T-cell (primary cell): ENCODE results near the gene BRI3BP. TPM values are rescaled to one million over a fixed set of nuclear protein-coding genes. Genes with fewer than 3 reads are reported as not detected.

ENCODE experiments used
- ATAC-seq, 4 experiments: fragments of 200-7000 bp in 3 of 4; fragments of 150-1000 bp in 1 of 4; cut with Tn5 transposase; replicated peaks in 1 of 4; 1 replicate in 3 of 4; 2 replicates in 1 of 4; pipeline ENCODE4 v1.10.0; 2021; ENCODE audit warnings: moderate library complexity in 3 of 4, mild to moderate bottlenecking in 2 of 4, moderate number of reproducible peaks in 1 of 4
- CTCF ChIA-PET, 2 donors: fragments of 300-600 bp; sonication (Branson Sonifier 250); formaldehyde crosslinking; loops; one replicate each; lab custom pipeline; 2022; ENCODE audit warnings: antibody characterized with exemption in 2 of 2; lab: Charles Lee
- POLR2A ChIA-PET, 2 donors: fragments of 300-600 bp; sonication (Branson Sonifier 250); formaldehyde crosslinking; loops; one replicate each; lab custom pipeline; 2022; ENCODE audit warnings: antibody characterized with exemption in 2 of 2; lab: Charles Lee
- DNase-seq, 35 experiments: peaks; one replicate each; pipeline versions ENCODE4 v3.0.0 to v3.0.0-alpha.2; 2013 to 2023
- H3K27ac ChIP-seq: one replicate; pipeline ENCODE4 v1.5.1; 2013; ENCODE audit warnings: low read length
- H3K27me3 ChIP-seq, 2 experiments: replicated peaks in 1 of 2; 1 replicate in 1 of 2; 2 replicates in 1 of 2; pipeline versions ENCODE4 v1.6.1 to v1.7.0; 2013; ENCODE audit warnings: low read length in 1 of 2, mixed read lengths in 1 of 2; ENCODE audit not compliant: control insufficient read depth in 2 of 2, insufficient read depth in 2 of 2; ENCODE audit errors: extremely low read depth in 1 of 2
- H3K36me3 ChIP-seq, 2 donors: 1 replicate in 1 of 2; 2 replicates in 1 of 2; pipeline versions ENCODE4 v1.6.1 to v1.7.0; 2013; ENCODE audit warnings: low read length in 1 of 2; ENCODE audit not compliant: control insufficient read depth in 2 of 2, insufficient read depth in 1 of 2; ENCODE audit errors: extremely low read depth in 1 of 2
- H3K4me1 ChIP-seq, 2 experiments: 1 replicate in 1 of 2; 2 replicates in 1 of 2; pipeline versions ENCODE4 v1.6.1 to v1.7.0; 2013; ENCODE audit warnings: low read length in 2 of 2, mixed read lengths in 1 of 2; ENCODE audit not compliant: insufficient read depth in 2 of 2, control insufficient read depth in 1 of 2; ENCODE audit errors: extremely low read depth in 1 of 2
- H3K4me3 ChIP-seq, 2 donors: 1 replicate in 1 of 2; 2 replicates in 1 of 2; pipeline versions ENCODE4 v1.5.1 to v1.7.0; 2013; ENCODE audit warnings: mild to moderate bottlenecking in 2 of 2, low read length in 1 of 2, moderate library complexity in 1 of 2; ENCODE audit not compliant: control insufficient read depth in 1 of 2; ENCODE audit errors: extremely low read depth in 1 of 2
- H3K9me3 ChIP-seq: 2 replicates; pipeline ENCODE4 v1.7.0; 2013
- H3K27ac Mint-ChIP-seq, 2 donors: one replicate each; pipeline ENCODE4 v1.8.0; 2020 to 2021; ENCODE audit warnings: mild to moderate bottlenecking in 2 of 2, mixed read lengths in 2 of 2
- H3K27me3 Mint-ChIP-seq, 2 donors: one replicate each; pipeline ENCODE4 v1.8.0; 2021 to 2022; ENCODE audit warnings: mixed read lengths in 2 of 2
- H3K36me3 Mint-ChIP-seq: one replicate; pipeline ENCODE4 v1.8.0; 2021; ENCODE audit warnings: mixed read lengths
- H3K4me1 Mint-ChIP-seq, 3 donors: one replicate each; pipeline ENCODE4 v1.8.0; 2020 to 2022; ENCODE audit warnings: mixed read lengths in 3 of 3, mild to moderate bottlenecking in 1 of 3
- H3K4me3 Mint-ChIP-seq, 3 donors: one replicate each; pipeline ENCODE4 v1.8.0; 2020 to 2022; ENCODE audit warnings: mild to moderate bottlenecking in 3 of 3, mixed read lengths in 3 of 3, moderate library complexity in 3 of 3
- H3K9me3 Mint-ChIP-seq, 3 donors: one replicate each; pipeline ENCODE4 v1.8.0; 2020 to 2022; ENCODE audit warnings: mixed read lengths in 3 of 3
- WGBS: methylation state at CpG from one replicate; pipeline ENCODE4 v1.1.5; 2013; ENCODE audit warnings: missing lambda C conversion rate; ENCODE audit not compliant: insufficient coverage; 5-methylcytosine and 5-hydroxymethylcytosine counted together
- total RNA-seq, 35 experiments: library from RNA in 6 of 35; stranded (reverse) in 6 of 35; fragments of 120-200 nt in 1 of 35; gene quantifications; one replicate each; pipeline versions ENCODE4 v1.2.1 to v1.2.4 and lab custom pipeline; 2013 to 2026

BRI3BP gene
- total RNA-seq, 5 donors from 2014 or later (not counting 1 experiment from before 2014, with no cell fraction given), result 4.8 to 8.1 (median 7.0) TPM

DNA sequence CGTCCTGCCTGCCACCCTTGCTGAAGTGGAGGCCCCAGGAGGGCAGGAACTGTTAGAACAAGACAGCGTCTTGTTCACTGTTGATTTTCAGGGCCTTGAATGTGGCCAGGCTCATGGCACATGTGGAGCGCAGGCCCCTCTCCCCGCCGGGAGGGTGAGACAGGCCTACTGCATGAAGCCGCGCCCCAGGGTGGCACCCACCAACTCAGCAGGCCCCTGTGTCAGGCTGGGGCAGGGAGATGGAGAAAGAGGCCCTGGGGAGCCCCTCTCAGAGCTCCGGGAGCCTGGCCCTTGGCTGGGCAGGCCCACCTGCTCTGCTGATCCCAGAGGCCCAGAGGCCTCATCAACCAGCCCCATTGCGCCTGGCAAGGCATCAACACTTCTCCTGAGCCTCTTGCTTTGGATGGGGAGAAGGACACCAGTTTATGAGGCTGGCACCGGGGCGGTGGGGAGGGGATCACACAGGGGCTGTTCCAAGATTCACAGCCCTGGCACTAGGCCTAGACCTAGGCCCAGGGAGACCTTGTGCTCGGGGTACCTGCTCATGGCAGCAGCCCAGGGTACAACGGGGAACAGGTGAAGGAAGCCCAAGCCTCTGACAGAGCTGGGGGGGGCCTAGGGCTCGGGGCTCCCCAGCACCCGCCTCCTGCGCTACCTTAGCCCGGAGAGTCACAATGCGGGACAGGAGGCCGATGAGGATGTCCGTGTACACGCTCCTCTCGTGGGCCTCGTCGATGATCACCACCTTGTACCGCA is 22.6 kb upstream of the BRI3BP start:
- Histone ChIP-seq H3K9me3 (no peaks in the 10 kb centered on the region), H3K36me3 (peaks cover 38 to 75% of the 10 kb centered on the region in 2 donors), H3K27ac (no peak overlapping the region), H3K4me3 (no peak overlapping the region), H3K27me3 (no peaks in the 10 kb centered on the region), H3K4me1 (no peaks in the 10 kb centered on the region)
- DNase-seq, result no peak
- no peaks in the 10 kb centered on the region for H3K4me1 Mint-ChIP-seq
- no peaks in the 10 kb centered on the region for H3K9me3 Mint-ChIP-seq
- no peak overlapping the region for H3K27ac Mint-ChIP-seq
- no peak for ATAC-seq
- no peak overlapping the region for H3K4me3 Mint-ChIP-seq
- CTCF ChIA-PET, result no interaction called here
- POLR2A ChIA-PET, result interaction anchor here in 1 of 2 donors (0.5 kb wide), 1 partner anchor 26 kb away, joined by 5 read pairs; no protein-coding TSS in a partner anchor
- WGBS, result 96% methylated on average over 24 of the region's 25 CpGs
- peaks cover 28% of the 10 kb centered on the region for H3K36me3 Mint-ChIP-seq
- H3K27me3 Mint-ChIP-seq, result no peaks in the 10 kb centered on the region

DNA sequence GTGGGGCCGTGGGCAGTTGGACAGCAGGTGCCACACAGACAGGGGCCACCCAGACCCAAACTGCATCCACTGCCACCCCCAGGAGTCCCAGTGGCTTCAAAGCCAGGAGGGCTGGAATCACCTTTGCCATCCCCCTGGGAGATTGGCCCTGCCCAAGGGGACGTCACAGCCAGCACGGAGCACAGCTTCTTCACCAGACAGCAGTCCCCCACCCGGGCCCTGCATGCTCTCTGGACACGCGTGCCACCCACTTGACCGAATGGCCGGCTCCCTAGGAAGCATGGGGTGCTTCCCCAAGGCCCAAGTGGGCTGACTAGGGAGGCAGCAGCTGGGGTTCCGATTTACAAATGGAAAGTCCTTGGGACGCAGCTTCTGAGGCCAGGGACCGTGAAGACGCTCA is 21.8 kb upstream of the BRI3BP start:
- H3K4me3 Mint-ChIP-seq, result no peak overlapping the region
- DNase-seq, result no peak
- no peaks in the 10 kb centered on the region for H3K4me1 Mint-ChIP-seq
- H3K36me3 ChIP-seq, result peaks cover 43 to 73% of the 10 kb centered on the region in 2 donors
- H3K9me3 Mint-ChIP-seq, result no peaks in the 10 kb centered on the region
- 87% methylated on average over 11 of the region's 12 CpGs for WGBS
- ChIA-PET POLR2A (no interaction called here), CTCF (no interaction called here)
- H3K27ac ChIP-seq, result no peak overlapping the region
- H3K4me3 ChIP-seq, result no peak overlapping the region
- H3K27me3 Mint-ChIP-seq, result no peaks in the 10 kb centered on the region
- H3K27ac Mint-ChIP-seq, result no peak overlapping the region
- peaks cover 26% of the 10 kb centered on the region for H3K36me3 Mint-ChIP-seq
- H3K9me3 ChIP-seq, result no peaks in the 10 kb centered on the region
- no peaks in the 10 kb centered on the region for H3K27me3 ChIP-seq
- ATAC-seq, result no peak
- H3K4me1 ChIP-seq, result no peaks in the 10 kb centered on the region

DNA sequence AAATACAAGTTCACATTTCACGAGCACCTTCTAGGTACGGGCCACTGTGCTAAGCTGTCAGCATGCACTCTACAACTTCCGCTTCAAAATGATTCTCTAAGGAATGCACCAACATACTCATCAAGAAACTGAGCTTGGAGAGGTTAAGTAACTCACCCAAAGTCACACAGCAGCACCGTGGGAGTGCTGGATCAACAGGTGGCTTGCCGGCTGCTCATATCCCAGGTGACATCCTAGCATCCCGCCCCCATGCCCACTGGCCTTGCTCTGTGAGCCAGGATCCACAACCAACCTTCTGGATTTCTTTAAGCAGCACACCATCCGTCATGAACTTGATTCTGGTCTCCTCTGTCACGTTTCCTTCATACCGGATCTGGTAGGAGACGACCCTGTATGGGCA is 21.2 kb upstream of the BRI3BP start:
- no peak overlapping the region for H3K27ac ChIP-seq
- Mint-ChIP-seq H3K27ac (no peak overlapping the region), H3K9me3 (no peaks in the 10 kb centered on the region), H3K27me3 (no peaks in the 10 kb centered on the region), H3K4me1 (no peaks in the 10 kb centered on the region), H3K36me3 (peaks cover 25% of the 10 kb centered on the region), H3K4me3 (no peak overlapping the region)
- no peaks in the 10 kb centered on the region for H3K9me3 ChIP-seq
- ATAC-seq, result no peak
- peaks cover 37 to 73% of the 10 kb centered on the region in 2 donors for H3K36me3 ChIP-seq
- POLR2A ChIA-PET, result no interaction called here
- H3K4me3 ChIP-seq, result no peak overlapping the region
- DNase-seq, result no peak
- no peaks in the 10 kb centered on the region for H3K4me1 ChIP-seq
- CTCF ChIA-PET, result no interaction called here
- no peaks in the 10 kb centered on the region for H3K27me3 ChIP-seq
- WGBS, result 95% methylated on average over 8 of the region's 10 CpGs

DNA sequence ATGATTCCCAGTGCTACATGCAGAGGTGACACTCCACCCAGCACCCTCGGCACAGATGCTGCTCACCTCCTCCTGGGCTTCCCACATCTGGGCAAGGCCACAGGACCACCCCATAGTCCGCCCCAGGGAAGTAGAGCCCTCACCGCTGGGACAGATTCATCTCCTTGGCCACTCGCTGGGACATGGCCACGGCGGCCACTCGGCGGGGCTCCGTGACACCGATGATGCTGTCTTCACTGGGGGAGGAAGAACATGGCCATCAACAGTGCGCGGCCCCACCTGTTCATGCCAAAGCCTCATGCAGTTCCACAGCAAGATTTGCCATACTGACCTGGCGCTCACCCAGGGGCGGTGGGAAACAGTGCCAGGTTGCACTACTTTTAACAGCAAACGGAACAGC is 18.2 kb upstream of the BRI3BP start:
- no peak for DNase-seq
- ChIA-PET POLR2A (no interaction called here), CTCF (interaction anchor here in 1 of 2 donors (0.8 kb wide), 1 partner anchor 34 kb away, joined by 3 read pairs; no protein-coding TSS in a partner anchor)
- ATAC-seq, result no peak
- WGBS, result 99% methylated on average over 15 of the region's 15 CpGs
- H3K27me3 Mint-ChIP-seq, result no peaks in the 10 kb centered on the region
- H3K27me3 ChIP-seq, result no peaks in the 10 kb centered on the region
- H3K9me3 ChIP-seq, result no peaks in the 10 kb centered on the region
- H3K4me3 Mint-ChIP-seq, result no peak overlapping the region
- no peak overlapping the region for H3K4me3 ChIP-seq
- H3K4me1 Mint-ChIP-seq, result no peaks in the 10 kb centered on the region
- H3K27ac Mint-ChIP-seq, result no peak overlapping the region
- peaks cover 37 to 80% of the 10 kb centered on the region in 2 donors for H3K36me3 ChIP-seq
- H3K36me3 Mint-ChIP-seq, result peaks cover 37% of the 10 kb centered on the region
- H3K9me3 Mint-ChIP-seq, result no peaks in the 10 kb centered on the region
- H3K4me1 ChIP-seq, result no peaks in the 10 kb centered on the region
- no peak overlapping the region for H3K27ac ChIP-seq

DNA sequence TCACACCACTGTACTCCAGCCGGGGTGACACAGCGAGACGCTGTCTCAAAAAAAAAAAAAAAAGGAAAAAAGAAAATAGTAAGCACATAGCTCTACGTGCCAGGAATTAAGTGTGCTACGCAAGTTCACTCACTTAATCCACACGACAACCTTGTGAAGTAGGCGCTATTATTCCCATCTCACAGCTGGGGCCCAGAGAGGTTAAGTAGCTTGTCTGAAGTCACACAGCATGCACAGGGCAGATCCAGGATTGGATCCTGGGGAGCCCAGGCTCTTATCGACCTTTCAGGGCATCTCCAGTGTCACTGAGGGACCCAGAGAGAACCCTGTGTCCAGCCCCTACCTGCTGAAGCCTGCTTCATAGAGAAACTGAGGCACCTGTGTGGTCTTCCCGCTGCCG is 16.4 kb upstream of the BRI3BP start:
- Histone ChIP-seq H3K27ac (no peak overlapping the region), H3K36me3 (peaks cover 31 to 75% of the 10 kb centered on the region in 2 donors), H3K27me3 (no peaks in the 10 kb centered on the region), H3K4me3 (no peak overlapping the region), H3K9me3 (no peaks in the 10 kb centered on the region), H3K4me1 (no peaks in the 10 kb centered on the region)
- ChIA-PET POLR2A (interaction anchor here in 1 of 2 donors (0.6 kb wide), 1 partner anchor 1801 kb away, joined by 3 read pairs; no protein-coding TSS in a partner anchor), CTCF (no interaction called here)
- ATAC-seq (no peak), DNase-seq (no peak)
- Mint-ChIP-seq H3K27me3 (no peaks in the 10 kb centered on the region), H3K36me3 (peaks cover 40% of the 10 kb centered on the region), H3K4me1 (no peaks in the 10 kb centered on the region), H3K4me3 (no peak overlapping the region), H3K9me3 (no peaks in the 10 kb centered on the region), H3K27ac (no peak overlapping the region)
- WGBS, result 99% methylated on average over 6 of the region's 10 CpGs

DNA sequence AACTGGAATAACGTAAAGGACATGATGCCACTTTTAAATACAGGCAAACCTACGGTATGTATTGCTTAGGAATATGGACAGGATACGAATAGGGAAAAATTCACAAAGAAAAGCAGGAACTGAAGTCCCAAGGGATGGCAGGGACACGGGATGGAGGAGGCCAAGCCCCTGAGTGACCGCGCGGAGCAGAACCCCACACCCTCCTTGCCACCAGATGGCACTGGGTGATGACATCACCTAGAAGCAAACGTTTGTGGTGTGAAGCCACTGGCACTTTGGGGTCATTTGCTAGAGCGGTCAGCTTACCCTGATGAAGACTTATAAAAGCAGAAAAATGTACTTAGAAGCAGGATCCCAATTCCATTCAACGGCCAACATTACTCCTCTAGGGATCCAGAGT is 13.9 kb upstream of the BRI3BP start:
- Histone ChIP-seq H3K27ac (no peak overlapping the region), H3K9me3 (no peaks in the 10 kb centered on the region), H3K36me3 (peaks cover 23 to 77% of the 10 kb centered on the region in 2 donors), H3K4me3 (no peak overlapping the region), H3K4me1 (no peaks in the 10 kb centered on the region), H3K27me3 (no peaks in the 10 kb centered on the region)
- no peaks in the 10 kb centered on the region for H3K9me3 Mint-ChIP-seq
- H3K36me3 Mint-ChIP-seq, result peaks cover 44% of the 10 kb centered on the region
- ChIA-PET CTCF (no interaction called here), POLR2A (no interaction called here)
- H3K27ac Mint-ChIP-seq, result no peak overlapping the region
- no peak for DNase-seq
- ATAC-seq, result no peak
- H3K4me1 Mint-ChIP-seq, result peaks cover 0 to 3% (median 0%) of the 10 kb centered on the region in 3 donors
- H3K27me3 Mint-ChIP-seq, result no peaks in the 10 kb centered on the region
- WGBS, result 92% methylated on average over 5 of the region's 10 CpGs
- no peak overlapping the region for H3K4me3 Mint-ChIP-seq
